ENCODE measurements around the gene CCDC157.
"Not testable (repeated sequence)": the region's sequence is repeated elsewhere in the genome, so short reads cannot be mapped to it uniquely, and the experiment has no call there.

CCDC157 gene

GRCh38 chr22:30338341-30338740 is 18.5 kb upstream of the CCDC157 start:
- not testable (repeated sequence) for H3K4me3 ChIP-seq (ENCODE audit: low read depth, low read length); H3K4me1 ChIP-seq (ENCODE audit: control insufficient read depth, insufficient read depth, low read length); H3K27ac ChIP-seq (ENCODE audit: low read depth, low read length); H3K9ac ChIP-seq (ENCODE audit: low read length); H3K9me3 ChIP-seq (ENCODE audit: control insufficient read depth, insufficient read depth, low read depth, low read length); H3K27me3 ChIP-seq (ENCODE audit: control insufficient read depth, insufficient read depth, low read length)
- peaks cover 98% of the 10 kb centered on the region for H3K36me3 ChIP-seq (ENCODE audit: control insufficient read depth, insufficient read depth, low read length)

- H3K4me1 ChIP-seq (ENCODE audit: control insufficient read depth, insufficient read depth, low read length): no peaks in the 10 kb centered on the region
- H3K36me3 ChIP-seq (ENCODE audit: control insufficient read depth, insufficient read depth, low read length): peaks cover 98% of the 10 kb centered on the region
- H3K9me3 ChIP-seq (ENCODE audit: control insufficient read depth, insufficient read depth, low read depth, low read length): no peaks in the 10 kb centered on the region
- H3K27me3 ChIP-seq (ENCODE audit: control insufficient read depth, insufficient read depth, low read length): no peaks in the 10 kb centered on the region
- no peak overlapping the region for H3K27ac ChIP-seq (ENCODE audit: low read depth, low read length)
- H3K9ac ChIP-seq (ENCODE audit: low read length): no peak overlapping the region
- no peak overlapping the region for H3K4me3 ChIP-seq (ENCODE audit: low read depth, low read length)
These were observed 18.0 kb upstream of the CCDC157 start for GRCh38 chr22:30338802-30339201.

- Histone ChIP-seq H3K27ac (ENCODE audit: low read depth, low read length) (no peak overlapping the region), H3K9me3 (ENCODE audit: control insufficient read depth, insufficient read depth, low read depth, low read length) (no peaks in the 10 kb centered on the region)
These were observed 15.7 kb upstream of the CCDC157 start for GRCh38 chr22:30340911-30341685.

GRCh38 chr22:30344447-30345200 is 12.2 kb upstream of the CCDC157 start:
- H3K4me1 ChIP-seq (ENCODE audit: control insufficient read depth, insufficient read depth, low read length): no peaks in the 10 kb centered on the region
- H3K9ac ChIP-seq (ENCODE audit: low read length): no peak overlapping the region
- H3K27ac ChIP-seq (ENCODE audit: low read depth, low read length): no peak overlapping the region
- H3K36me3 ChIP-seq (ENCODE audit: control insufficient read depth, insufficient read depth, low read length): peaks cover 96% of the 10 kb centered on the region
- H3K27me3 ChIP-seq (ENCODE audit: control insufficient read depth, insufficient read depth, low read length): no peaks in the 10 kb centered on the region
- no peak overlapping the region for H3K4me3 ChIP-seq (ENCODE audit: low read depth, low read length)
- no peaks in the 10 kb centered on the region for H3K9me3 ChIP-seq (ENCODE audit: control insufficient read depth, insufficient read depth, low read depth, low read length)

More at GRCh38 chr22:30340911-30341685, 15.7 kb upstream of the CCDC157 start:
- H3K27me3 ChIP-seq (ENCODE audit: control insufficient read depth, insufficient read depth, low read length): no peaks in the 10 kb centered on the region
- no peaks in the 10 kb centered on the region for H3K4me1 ChIP-seq (ENCODE audit: control insufficient read depth, insufficient read depth, low read length)
- peaks cover 98% of the 10 kb centered on the region for H3K36me3 ChIP-seq (ENCODE audit: control insufficient read depth, insufficient read depth, low read length)
- H3K9ac ChIP-seq (ENCODE audit: low read length): no peak overlapping the region
- no peak overlapping the region for H3K4me3 ChIP-seq (ENCODE audit: low read depth, low read length)

GRCh38 chr22:30347255-30347892 is 9.4 kb upstream of the CCDC157 start:
- Histone ChIP-seq H3K4me1 (ENCODE audit: control insufficient read depth, insufficient read depth, low read length) (no peaks in the 10 kb centered on the region), H3K27me3 (ENCODE audit: control insufficient read depth, insufficient read depth, low read length) (no peaks in the 10 kb centered on the region), H3K9me3 (ENCODE audit: control insufficient read depth, insufficient read depth, low read depth, low read length) (no peaks in the 10 kb centered on the region), H3K27ac (ENCODE audit: low read depth, low read length) (no peak overlapping the region), H3K36me3 (ENCODE audit: control insufficient read depth, insufficient read depth, low read length) (peaks cover 96% of the 10 kb centered on the region), H3K9ac (ENCODE audit: low read length) (no peak overlapping the region), H3K4me3 (ENCODE audit: low read depth, low read length) (no peak overlapping the region)

GRCh38 chr22:30348404-30348803 is 8.4 kb upstream of the CCDC157 start:
- no peaks in the 10 kb centered on the region for H3K9me3 ChIP-seq (ENCODE audit: control insufficient read depth, insufficient read depth, low read depth, low read length)
- H3K27me3 ChIP-seq (ENCODE audit: control insufficient read depth, insufficient read depth, low read length): no peaks in the 10 kb centered on the region
- H3K27ac ChIP-seq (ENCODE audit: low read depth, low read length): no peak overlapping the region; the same call in 1 of the 2 replicates
- H3K4me1 ChIP-seq (ENCODE audit: control insufficient read depth, insufficient read depth, low read length): no peaks in the 10 kb centered on the region
- peaks cover 93% of the 10 kb centered on the region for H3K36me3 ChIP-seq (ENCODE audit: control insufficient read depth, insufficient read depth, low read length)
- H3K9ac ChIP-seq (ENCODE audit: low read length): no peak overlapping the region
- no peak overlapping the region for H3K4me3 ChIP-seq (ENCODE audit: low read depth, low read length)

- H3K36me3 ChIP-seq (ENCODE audit: control insufficient read depth, insufficient read depth, low read length): peaks cover 92% of the 10 kb centered on the region
These were observed 8.0 kb upstream of the CCDC157 start for GRCh38 chr22:30348809-30349208.

GRCh38 chr22:30351226-30351625 is 5.6 kb upstream of the CCDC157 start:
- Histone ChIP-seq H3K36me3 (ENCODE audit: control insufficient read depth, insufficient read depth, low read length) (peaks cover 71% of the 10 kb centered on the region), H3K4me3 (ENCODE audit: low read depth, low read length) (no peak overlapping the region), H3K9ac (ENCODE audit: low read length) (no peak overlapping the region)

More at GRCh38 chr22:30348809-30349208, 8.0 kb upstream of the CCDC157 start:
- no peak overlapping the region; the same call in 1 of the 2 replicates for H3K27ac ChIP-seq (ENCODE audit: low read depth, low read length)
- H3K4me3 ChIP-seq (ENCODE audit: low read depth, low read length): no peak overlapping the region
- H3K4me1 ChIP-seq (ENCODE audit: control insufficient read depth, insufficient read depth, low read length): no peaks in the 10 kb centered on the region
- no peaks in the 10 kb centered on the region for H3K27me3 ChIP-seq (ENCODE audit: control insufficient read depth, insufficient read depth, low read length)
- H3K9ac ChIP-seq (ENCODE audit: low read length): no peak overlapping the region
- no peaks in the 10 kb centered on the region for H3K9me3 ChIP-seq (ENCODE audit: control insufficient read depth, insufficient read depth, low read depth, low read length)

GRCh38 chr22:30354644-30355043 is 2.2 kb upstream of the CCDC157 start:
- Histone ChIP-seq H3K9ac (ENCODE audit: low read length) (no peak overlapping the region), H3K4me1 (ENCODE audit: control insufficient read depth, insufficient read depth, low read length) (peaks cover 10% of the 10 kb centered on the region; the same call in 1 of the 2 replicates), H3K9me3 (ENCODE audit: control insufficient read depth, insufficient read depth, low read depth, low read length) (no peaks in the 10 kb centered on the region), H3K27me3 (ENCODE audit: control insufficient read depth, insufficient read depth, low read length) (no peaks in the 10 kb centered on the region), H3K27ac (ENCODE audit: low read depth, low read length) (no peak overlapping the region), H3K4me3 (ENCODE audit: low read depth, low read length) (no peak overlapping the region), H3K36me3 (ENCODE audit: control insufficient read depth, insufficient read depth, low read length) (peaks cover 40% of the 10 kb centered on the region)

More at GRCh38 chr22:30351226-30351625, 5.6 kb upstream of the CCDC157 start:
- no peaks in the 10 kb centered on the region for H3K9me3 ChIP-seq (ENCODE audit: control insufficient read depth, insufficient read depth, low read depth, low read length)
- no peak overlapping the region for H3K27ac ChIP-seq (ENCODE audit: low read depth, low read length)
- H3K4me1 ChIP-seq (ENCODE audit: control insufficient read depth, insufficient read depth, low read length): peaks cover 4% of the 10 kb centered on the region; the same call in 1 of the 2 replicates
- H3K27me3 ChIP-seq (ENCODE audit: control insufficient read depth, insufficient read depth, low read length): no peaks in the 10 kb centered on the region

- Histone ChIP-seq H3K36me3 (ENCODE audit: control insufficient read depth, insufficient read depth, low read length) (peaks cover 16% of the 10 kb centered on the region), H3K27me3 (ENCODE audit: control insufficient read depth, insufficient read depth, low read length) (no peaks in the 10 kb centered on the region), H3K9ac (ENCODE audit: low read length) (peak overlapping the region; percentile 97), H3K4me3 (ENCODE audit: low read depth, low read length) (peak overlapping the region; percentile 97), H3K9me3 (ENCODE audit: control insufficient read depth, insufficient read depth, low read depth, low read length) (no peaks in the 10 kb centered on the region), H3K27ac (ENCODE audit: low read depth, low read length) (peak overlapping the region; percentile 95; the same call in 1 of the 2 replicates), H3K4me1 (ENCODE audit: control insufficient read depth, insufficient read depth, low read length) (peaks cover 10% of the 10 kb centered on the region; the same call in 1 of the 2 replicates)
These were observed 396 bp downstream of the CCDC157 start for GRCh38 chr22:30357236-30357570.

Data from HUES6 (cell line).